NCI-H774 (cell line): Measurements from ENCODE around the gene OTX1.
A peak's percentile ranks its signal among the peaks of the same experiment; 100 is the strongest.
"Not testable (repeated sequence)": the region's sequence is repeated elsewhere in the genome, so short reads cannot be mapped to it uniquely, and the experiment has no call there.

Experiments used
- DNase-seq: peaks from one replicate; lab custom pipeline; 2025; lab: John Stamatoyannopoulos, UW

OTX1 gene

GRCh38 chr2:63050334-63051041 lies at the start of gene OTX1:
TSS of gene OTX1 (plus strand) at chr2:63050830. CDS start at chr2:63052991, 2,161 bp downstream.
- DNase-seq, result peak; percentile 78

- DNase-seq, result no peak
Measured at GRCh38 chr2:63001576-63001975, 49.1 kb upstream of the OTX1 start.

- DNase-seq, result no peak
Measured at GRCh38 chr2:63003351-63003750, 47.3 kb upstream of the OTX1 start.

GRCh38 chr2:63007813-63008458 lies 42.7 kb upstream of the OTX1 start:
- DNase-seq, result no peak

- no peak for DNase-seq
Measured at GRCh38 chr2:63008838-63009237, 41.8 kb upstream of the OTX1 start.

GRCh38 chr2:63009490-63009889 lies 41.1 kb upstream of the OTX1 start:
- no peak for DNase-seq

- no peak for DNase-seq
Measured at GRCh38 chr2:63012541-63012940, 38.1 kb upstream of the OTX1 start.

- no peak for DNase-seq
Measured at GRCh38 chr2:63013438-63013837, 37.2 kb upstream of the OTX1 start.

- DNase-seq, result no peak
Measured at GRCh38 chr2:63015389-63015788, 35.2 kb upstream of the OTX1 start.

- no peak for DNase-seq
Measured at GRCh38 chr2:63018439-63018838, 32.2 kb upstream of the OTX1 start.

- not testable (repeated sequence) for DNase-seq
Measured at GRCh38 chr2:63019686-63020085, 30.9 kb upstream of the OTX1 start.

- DNase-seq, result no peak
Measured at GRCh38 chr2:63023444-63023843, 27.2 kb upstream of the OTX1 start.

GRCh38 chr2:63027220-63027619 lies 23.4 kb upstream of the OTX1 start:
- no peak for DNase-seq

- DNase-seq, result no peak
Measured at GRCh38 chr2:63029058-63029457, 21.6 kb upstream of the OTX1 start.

- DNase-seq, result no peak
Measured at GRCh38 chr2:63034526-63034925, 16.1 kb upstream of the OTX1 start.

- no peak for DNase-seq
Measured at GRCh38 chr2:63035169-63035568, 15.5 kb upstream of the OTX1 start.

GRCh38 chr2:63035660-63036059 lies 15.0 kb upstream of the OTX1 start:
- no peak for DNase-seq

- no peak for DNase-seq
Measured at GRCh38 chr2:63038034-63038433, 12.6 kb upstream of the OTX1 start.

GRCh38 chr2:63040586-63040985 lies 10.0 kb upstream of the OTX1 start:
- no peak for DNase-seq

- no peak for DNase-seq
Measured at GRCh38 chr2:63041592-63041991, 9.0 kb upstream of the OTX1 start.

GRCh38 chr2:63044362-63045327 lies 6.0 kb upstream of the OTX1 start:
- DNase-seq, result no peak

- DNase-seq, result no peak
Measured at GRCh38 chr2:63046552-63046951, 4.1 kb upstream of the OTX1 start.

- DNase-seq, result no peak
Measured at GRCh38 chr2:63046961-63047320, 3.7 kb upstream of the OTX1 start.
